C4-2B (cell line): ENCODE data around the gene C19orf12.

Experiments used
- H3K27ac ChIP-seq: fragments of 450-650 bp; 2 replicates; pipeline ENCODE4 v1.5.1; 2017
- CTCF ChIP-seq: fragments of 450-650 bp; conservative IDR thresholded peaks from 2 replicates; pipeline ENCODE4 v1.5.1; 2017; ENCODE audit warnings: mild to moderate bottlenecking
- ZFX ChIP-seq: fragments of 450-650 bp; IDR thresholded peaks from 2 replicates; pipeline ENCODE4 v1.6.1; 2017

Gene C19orf12

GRCh38 chr19:29745253-29745652 is 30.2 kb upstream of the C19orf12 start:
- TF ChIP-seq CTCF, result no peak; the same call in 1 of the 2 replicates
- TF ChIP-seq ZFX, result no peak
- H3K27ac ChIP-seq, result no peak overlapping the region

DNA sequence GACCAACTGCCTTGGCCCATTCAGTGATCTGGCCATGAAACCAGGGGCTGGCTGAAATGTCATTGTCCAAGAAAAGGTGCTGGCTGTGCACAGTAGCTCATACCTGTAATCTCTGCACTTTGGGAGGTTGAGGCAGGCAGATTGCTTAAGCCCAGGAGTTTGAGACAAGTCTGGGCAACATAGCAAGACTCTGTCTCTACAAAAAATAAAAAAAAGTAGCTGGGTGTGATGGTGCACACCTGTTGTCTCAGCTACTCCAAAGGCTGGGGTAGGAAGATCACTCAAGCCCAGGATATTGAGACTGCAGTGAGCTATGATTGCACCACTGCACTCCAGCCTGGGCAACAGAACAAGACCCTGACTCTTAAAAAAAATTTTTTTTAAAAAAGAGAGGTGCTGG is 28.6 kb upstream of the C19orf12 start:
- no peak overlapping the region for H3K27ac ChIP-seq
- TF ChIP-seq ZFX, result no peak
- TF ChIP-seq CTCF, result no peak

GRCh38 chr19:29741776-29742175 is 26.7 kb upstream of the C19orf12 start:
- TF ChIP-seq CTCF, result no peak
- TF ChIP-seq ZFX, result no peak

GRCh38 chr19:29741226-29741625 is 26.2 kb upstream of the C19orf12 start:
- TF ChIP-seq CTCF, result no peak
- TF ChIP-seq ZFX, result no peak
- no peak overlapping the region for H3K27ac ChIP-seq

More at GRCh38 chr19:29741776-29742175, 26.7 kb upstream of the C19orf12 start:
- H3K27ac ChIP-seq, result no peak overlapping the region

DNA sequence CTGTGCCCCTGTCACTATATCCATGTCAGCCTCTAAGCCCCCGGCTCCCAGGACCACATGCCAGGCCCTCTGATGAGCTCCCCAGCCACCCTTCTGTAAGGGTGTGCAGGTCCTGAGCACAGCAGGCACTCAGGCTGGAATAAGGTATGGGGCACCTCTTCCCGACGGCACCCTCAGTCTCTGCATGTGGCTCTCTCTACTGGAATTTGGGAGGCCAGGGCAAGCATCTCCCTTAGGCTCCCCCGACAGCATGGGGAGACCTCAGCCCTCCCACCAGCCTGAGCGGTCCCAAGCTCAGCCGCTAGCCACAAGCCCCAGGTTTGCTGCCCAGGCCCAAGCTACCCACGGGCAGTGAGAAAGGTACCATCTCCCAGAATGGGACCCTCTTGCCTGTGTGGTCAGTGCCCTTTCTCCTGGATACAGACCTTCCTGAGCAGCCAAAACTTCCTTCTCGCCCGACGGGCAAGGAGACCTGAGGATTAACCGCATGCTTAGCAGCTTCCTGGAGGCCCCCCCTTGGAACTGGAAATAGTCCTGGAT is 22.5 kb upstream of the C19orf12 start:
- no peak overlapping the region for H3K27ac ChIP-seq
- TF ChIP-seq ZFX (no peak), CTCF (no peak)

DNA sequence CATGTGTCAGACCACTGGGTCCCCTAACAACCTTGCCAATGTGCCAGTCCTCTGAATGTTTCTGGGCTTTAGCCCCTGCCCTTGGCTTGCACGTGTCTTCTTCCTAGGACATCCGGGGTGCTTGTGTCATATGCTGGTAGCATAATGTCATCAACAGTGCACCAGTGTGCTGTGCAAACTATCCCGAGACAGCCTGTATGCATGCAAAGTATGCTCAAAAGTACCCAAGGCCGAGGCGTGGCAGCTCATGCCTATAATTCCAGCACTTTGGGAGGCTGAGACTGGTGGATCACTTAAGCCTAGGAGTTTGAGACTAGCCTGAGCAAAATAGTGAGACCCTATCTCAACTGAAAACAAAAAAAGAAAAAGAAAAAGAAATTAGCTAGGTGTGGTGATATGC is 20.8 kb upstream of the C19orf12 start:
- TF ChIP-seq CTCF, result no peak
- TF ChIP-seq ZFX, result no peak
- H3K27ac ChIP-seq, result no peak overlapping the region

- TF ChIP-seq CTCF (no peak), ZFX (no peak)
- H3K27ac ChIP-seq, result no peak overlapping the region
Observed at GRCh38 chr19:29731331-29731850, 16.3 kb upstream of the C19orf12 start.
